Sigmoid colon (tissue), 4 donors: ENCODE results near the gene NDUFA13.

Source experiments
- CTCF ChIP-seq, 4 experiments: fragments of 450-650 bp in 3 of 4; fragments of 200-600 bp in 1 of 4; IDR thresholded peaks; one replicate each; pipeline ENCODE4 v1.5.1; 2016 to 2019; ENCODE audit warnings: antibody characterized with exemption in 4 of 4, mild to moderate bottlenecking in 3 of 4, moderate library complexity in 2 of 4
- POLR2AphosphoS5 ChIP-seq, 4 donors: sonication (generic); formaldehyde crosslinking; IDR thresholded peaks; one replicate each; pipeline ENCODE4 v1.6.1; 2017; ENCODE audit warnings: antibody characterized with exemption in 4 of 4

GRCh38 chr19:19562665-19563347 is 46.8 kb downstream of the NDUFA13 start:
- TF ChIP-seq CTCF (IDR thresholded peaks at IDR 0.05) (no peak), POLR2AphosphoS5 (IDR thresholded peaks at IDR 0.05) (no peak)
